Activated T-cell treated with anti-CD3 and anti-CD28 coated beads, Interleukin-2, amount 50 U/mL, for 24 hours (primary cell): ENCODE data around the gene ZCCHC7.

Experiments
- DNase-seq: peaks from one replicate; pipeline ENCODE4 v3.0.0-alpha.2; 2020
- H3K27ac Mint-ChIP-seq: 2 replicates; pipeline ENCODE4 v1.8.0; 2020; ENCODE audit warnings: mild to moderate bottlenecking, mixed read lengths
- H3K27me3 Mint-ChIP-seq: 2 replicates; pipeline ENCODE4 v1.8.0; 2020; ENCODE audit warnings: mixed read lengths
- H3K36me3 Mint-ChIP-seq: 2 replicates; pipeline ENCODE4 v1.8.0; 2020; ENCODE audit warnings: low read depth, mixed read lengths
- H3K4me1 Mint-ChIP-seq: 2 replicates; pipeline ENCODE4 v1.8.0; 2020; ENCODE audit warnings: low read depth, mixed read lengths
- H3K4me3 Mint-ChIP-seq: 2 replicates; pipeline ENCODE4 v1.8.0; 2020; ENCODE audit warnings: mild to moderate bottlenecking, moderate library complexity, mixed read lengths
- H3K9me3 Mint-ChIP-seq: 2 replicates; pipeline ENCODE4 v1.8.0; 2020; ENCODE audit warnings: mixed read lengths

Gene ZCCHC7

GRCh38 chr9:37370282-37370681 is 249.9 kb downstream of the ZCCHC7 start:
- H3K27me3 Mint-ChIP-seq: no peaks in the 10 kb centered on the region
- no peak overlapping the region for H3K4me3 Mint-ChIP-seq
- peaks cover 11% of the 10 kb centered on the region for H3K4me1 Mint-ChIP-seq

DNA sequence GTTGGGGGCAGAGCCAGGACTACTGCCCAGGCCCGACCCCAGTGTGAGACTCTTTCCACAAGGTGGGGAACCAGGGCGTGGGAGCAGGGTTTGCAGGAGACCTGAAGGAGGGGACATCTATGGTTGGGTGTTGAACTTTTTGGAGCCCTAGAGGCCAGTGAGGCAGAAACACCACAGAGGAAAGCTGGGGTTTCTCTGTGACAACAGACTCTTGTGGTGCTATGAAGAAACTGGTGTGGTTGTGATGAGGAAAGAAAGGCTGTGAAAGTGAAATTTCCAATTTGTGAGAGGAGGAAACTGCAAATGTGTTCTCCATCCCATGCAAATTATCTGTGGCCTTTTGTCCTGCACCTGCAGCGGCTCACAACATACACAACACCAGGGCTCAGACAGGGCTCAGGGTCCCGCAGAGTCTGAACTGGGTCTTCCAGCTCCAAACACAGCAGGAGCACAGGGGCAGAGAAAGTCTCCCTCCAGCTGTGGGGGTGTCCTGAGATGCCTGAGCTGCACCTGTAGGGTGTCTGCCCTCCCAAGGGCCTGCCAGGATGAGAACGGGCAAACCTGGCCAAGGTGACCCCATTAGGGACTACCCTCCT is 250.7 kb downstream of the ZCCHC7 start:
- no peaks in the 10 kb centered on the region for H3K9me3 Mint-ChIP-seq
- peak overlapping the region; percentile 71 for H3K27ac Mint-ChIP-seq
- no peak overlapping the region for H3K4me3 Mint-ChIP-seq
- peaks cover 11% of the 10 kb centered on the region for H3K4me1 Mint-ChIP-seq
- no peaks in the 10 kb centered on the region for H3K36me3 Mint-ChIP-seq
- peaks cover 1% of the 10 kb centered on the region for H3K27me3 Mint-ChIP-seq
- no peak for DNase-seq

More at GRCh38 chr9:37370282-37370681, 249.9 kb downstream of the ZCCHC7 start:
- H3K27ac Mint-ChIP-seq: no peak overlapping the region
- H3K36me3 Mint-ChIP-seq: no peaks in the 10 kb centered on the region
- DNase-seq: no peak
- no peaks in the 10 kb centered on the region for H3K9me3 Mint-ChIP-seq

DNA sequence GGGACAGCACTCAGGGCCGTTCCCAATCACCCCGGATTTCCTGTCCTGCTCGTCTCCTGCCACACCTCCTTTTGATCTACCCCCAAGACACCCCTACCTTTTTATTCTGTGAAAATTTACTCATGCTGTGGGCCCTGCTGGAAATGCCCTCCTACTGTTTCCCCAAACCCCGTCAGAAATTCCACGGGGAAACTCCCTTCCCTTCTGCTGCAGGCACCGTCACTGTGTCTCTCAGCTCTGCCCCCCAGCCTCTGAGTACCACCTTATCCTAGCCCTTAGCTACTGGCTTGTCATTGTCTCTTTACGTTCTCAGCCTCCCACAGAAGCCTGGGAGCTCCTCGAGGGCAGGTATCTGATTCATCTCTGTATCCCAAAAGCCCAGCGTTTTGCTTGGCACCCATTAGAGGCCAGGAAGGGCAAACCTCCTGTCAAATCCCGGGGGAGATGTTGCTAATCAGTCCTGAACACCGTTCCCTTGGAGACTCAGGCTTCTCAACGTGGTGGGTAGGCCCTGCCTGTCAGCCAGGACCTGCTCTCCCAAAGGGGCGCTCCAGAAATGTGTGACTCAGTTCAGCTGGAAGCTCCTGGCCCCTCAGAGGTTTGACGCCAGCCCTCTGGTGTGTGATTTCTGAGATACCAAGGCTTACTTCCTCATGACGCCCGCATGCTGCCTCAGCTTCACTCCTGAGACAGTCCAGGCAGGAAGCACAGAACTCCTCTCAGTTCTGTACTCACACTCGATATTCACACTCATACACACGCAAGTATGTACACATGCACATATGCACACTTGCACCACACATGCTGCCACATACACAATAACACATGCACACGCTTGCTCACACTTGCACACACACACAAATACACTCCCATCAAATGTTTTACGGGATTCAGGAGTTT is 251.4 kb downstream of the ZCCHC7 start:
- H3K4me1 Mint-ChIP-seq: peaks cover 11% of the 10 kb centered on the region
- no peak for DNase-seq
- H3K27ac Mint-ChIP-seq: peak overlapping the region; percentile 71
- no peaks in the 10 kb centered on the region for H3K36me3 Mint-ChIP-seq
- H3K9me3 Mint-ChIP-seq: no peaks in the 10 kb centered on the region
- H3K4me3 Mint-ChIP-seq: no peak overlapping the region
- peaks cover 7% of the 10 kb centered on the region for H3K27me3 Mint-ChIP-seq

- no peak overlapping the region for H3K27ac Mint-ChIP-seq
- peaks cover 11% of the 10 kb centered on the region for H3K4me1 Mint-ChIP-seq
- H3K27me3 Mint-ChIP-seq: peaks cover 10% of the 10 kb centered on the region
- H3K4me3 Mint-ChIP-seq: no peak overlapping the region
- H3K9me3 Mint-ChIP-seq: no peaks in the 10 kb centered on the region
- no peaks in the 10 kb centered on the region for H3K36me3 Mint-ChIP-seq
- DNase-seq: no peak
Measured at GRCh38 chr9:37372839-37373238, 252.5 kb downstream of the ZCCHC7 start.

DNA sequence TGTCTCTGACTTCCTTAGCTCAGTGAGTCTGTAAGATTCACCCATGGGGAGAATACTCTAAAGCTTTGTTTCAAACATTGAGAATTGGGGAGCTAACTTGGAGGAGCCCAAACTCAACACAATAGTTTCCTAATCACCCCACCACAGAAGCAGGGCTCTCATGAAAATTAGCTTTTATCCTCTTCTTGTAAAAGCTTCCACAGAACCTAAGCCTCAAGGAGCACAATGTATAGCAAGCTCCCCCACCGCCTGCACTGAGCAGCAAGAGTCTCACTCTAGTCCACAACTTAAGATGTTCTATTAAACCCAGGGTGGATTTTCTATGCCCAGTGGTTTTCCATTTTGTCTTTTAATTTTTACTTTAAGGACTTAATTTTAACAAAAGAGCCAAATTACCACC is 253.2 kb downstream of the ZCCHC7 start:
- no peak overlapping the region for H3K4me3 Mint-ChIP-seq
- peaks cover 11% of the 10 kb centered on the region for H3K4me1 Mint-ChIP-seq
- H3K27ac Mint-ChIP-seq: no peak overlapping the region
- DNase-seq: no peak
- H3K36me3 Mint-ChIP-seq: no peaks in the 10 kb centered on the region
- peaks cover 14% of the 10 kb centered on the region for H3K27me3 Mint-ChIP-seq
- H3K9me3 Mint-ChIP-seq: no peaks in the 10 kb centered on the region

DNA sequence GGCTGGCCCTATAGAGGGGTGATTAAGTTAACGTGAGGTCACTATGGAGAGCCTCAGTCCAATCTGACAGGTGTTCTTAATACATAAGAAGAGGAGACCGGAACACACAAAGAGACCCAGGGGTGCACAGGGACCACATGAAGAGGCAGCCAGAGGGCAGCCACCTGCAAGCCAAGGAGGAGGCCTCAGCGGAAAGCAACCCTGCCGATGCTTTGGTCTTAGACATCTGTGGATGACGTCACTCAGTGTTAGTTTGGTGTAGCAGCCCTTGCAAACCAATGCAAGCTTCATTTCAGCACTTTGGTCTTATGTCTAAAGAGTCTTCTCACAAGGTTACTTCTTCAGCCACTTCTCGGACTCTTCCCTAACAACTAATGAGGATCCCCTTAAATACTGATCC is 254.5 kb downstream of the ZCCHC7 start:
- Mint-ChIP-seq H3K4me1 (peaks cover 11% of the 10 kb centered on the region), H3K27me3 (peaks cover 16% of the 10 kb centered on the region), H3K27ac (no peak overlapping the region), H3K9me3 (no peaks in the 10 kb centered on the region), H3K4me3 (no peak overlapping the region), H3K36me3 (no peaks in the 10 kb centered on the region)
- no peak for DNase-seq

GRCh38 chr9:37377688-37378612 is 257.6 kb downstream of the ZCCHC7 start:
- peaks cover 16% of the 10 kb centered on the region for H3K27me3 Mint-ChIP-seq
- no peak for DNase-seq
- H3K9me3 Mint-ChIP-seq: no peaks in the 10 kb centered on the region
- no peaks in the 10 kb centered on the region for H3K4me1 Mint-ChIP-seq
- H3K36me3 Mint-ChIP-seq: no peaks in the 10 kb centered on the region
- H3K4me3 Mint-ChIP-seq: no peak overlapping the region
- H3K27ac Mint-ChIP-seq: no peak overlapping the region

DNA sequence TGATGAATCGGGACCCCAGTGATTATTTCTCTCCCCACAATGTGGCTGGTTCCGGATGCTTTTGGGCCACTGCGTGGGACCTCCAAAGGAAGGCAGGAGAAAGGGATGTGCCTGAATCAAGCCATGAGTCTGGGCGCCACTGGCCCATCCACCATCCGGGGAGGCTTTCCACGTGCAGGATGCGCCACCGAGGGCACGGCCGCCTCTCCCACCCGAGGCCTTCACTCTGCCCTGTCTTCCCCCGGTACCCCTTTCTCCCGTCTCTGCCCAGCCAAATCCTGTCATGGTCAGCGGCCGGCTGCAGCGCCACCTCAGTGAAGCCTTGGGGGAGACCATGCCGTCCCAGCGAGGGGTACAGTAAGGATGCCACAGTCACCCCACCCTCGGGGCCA is 258.2 kb downstream of the ZCCHC7 start:
- Mint-ChIP-seq H3K9me3 (no peaks in the 10 kb centered on the region), H3K27me3 (peaks cover 16% of the 10 kb centered on the region), H3K36me3 (no peaks in the 10 kb centered on the region), H3K27ac (no peak overlapping the region), H3K4me1 (no peaks in the 10 kb centered on the region), H3K4me3 (no peak overlapping the region)
- no peak for DNase-seq

- Mint-ChIP-seq H3K36me3 (no peaks in the 10 kb centered on the region), H3K9me3 (no peaks in the 10 kb centered on the region), H3K27me3 (peaks cover 16% of the 10 kb centered on the region), H3K4me1 (no peaks in the 10 kb centered on the region), H3K4me3 (no peak overlapping the region), H3K27ac (no peak overlapping the region)
- no peak for DNase-seq
Measured at GRCh38 chr9:37379835-37380234, 259.5 kb downstream of the ZCCHC7 start.

- Mint-ChIP-seq H3K27ac (no peak overlapping the region), H3K36me3 (no peaks in the 10 kb centered on the region), H3K27me3 (peaks cover 16% of the 10 kb centered on the region), H3K9me3 (no peaks in the 10 kb centered on the region), H3K4me1 (no peaks in the 10 kb centered on the region), H3K4me3 (no peak overlapping the region)
- no peak for DNase-seq
Measured at GRCh38 chr9:37380570-37380969, 260.2 kb downstream of the ZCCHC7 start.

DNA sequence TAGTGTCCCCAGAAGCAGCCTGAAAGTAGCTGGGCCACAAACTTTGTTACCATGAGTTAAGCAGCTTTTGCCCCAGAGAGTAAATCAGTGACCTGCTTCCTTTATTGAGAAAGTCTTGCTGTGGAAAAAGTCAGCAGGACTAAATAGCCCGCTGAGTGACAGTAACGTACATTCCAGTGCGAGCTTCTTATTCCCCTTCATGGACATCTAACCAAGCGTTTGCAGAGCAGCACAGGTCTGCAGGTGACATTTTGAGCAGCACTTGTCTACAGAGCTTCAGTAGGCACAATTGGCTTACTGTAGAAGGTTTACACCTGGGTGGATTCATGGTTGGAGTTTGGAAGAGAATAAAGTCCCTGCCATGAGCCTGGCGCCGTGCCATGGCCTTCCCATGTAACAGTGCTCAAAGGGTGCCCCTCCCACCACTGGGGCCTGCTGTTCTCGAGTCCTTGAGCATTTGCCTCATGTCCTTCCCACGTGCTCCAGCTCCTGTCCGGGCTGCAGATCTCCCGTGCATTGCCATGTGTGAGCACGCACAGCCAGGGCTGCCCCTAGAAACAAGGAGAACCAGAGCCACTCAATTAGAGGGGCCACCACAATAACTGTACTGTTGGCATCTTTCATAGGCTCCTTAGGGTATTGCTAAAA is 260.8 kb downstream of the ZCCHC7 start:
- H3K27me3 Mint-ChIP-seq: peaks cover 13% of the 10 kb centered on the region
- no peak for DNase-seq
- H3K27ac Mint-ChIP-seq: no peak overlapping the region
- H3K4me3 Mint-ChIP-seq: no peak overlapping the region
- H3K4me1 Mint-ChIP-seq: no peaks in the 10 kb centered on the region
- H3K9me3 Mint-ChIP-seq: no peaks in the 10 kb centered on the region
- H3K36me3 Mint-ChIP-seq: no peaks in the 10 kb centered on the region

GRCh38 chr9:37382161-37382981 is 262.0 kb downstream of the ZCCHC7 start:
- no peak overlapping the region for H3K27ac Mint-ChIP-seq
- H3K9me3 Mint-ChIP-seq: no peaks in the 10 kb centered on the region
- no peaks in the 10 kb centered on the region for H3K4me1 Mint-ChIP-seq
- no peaks in the 10 kb centered on the region for H3K36me3 Mint-ChIP-seq
- no peak overlapping the region for H3K4me3 Mint-ChIP-seq
- no peak for DNase-seq
- H3K27me3 Mint-ChIP-seq: peaks cover 7% of the 10 kb centered on the region

DNA sequence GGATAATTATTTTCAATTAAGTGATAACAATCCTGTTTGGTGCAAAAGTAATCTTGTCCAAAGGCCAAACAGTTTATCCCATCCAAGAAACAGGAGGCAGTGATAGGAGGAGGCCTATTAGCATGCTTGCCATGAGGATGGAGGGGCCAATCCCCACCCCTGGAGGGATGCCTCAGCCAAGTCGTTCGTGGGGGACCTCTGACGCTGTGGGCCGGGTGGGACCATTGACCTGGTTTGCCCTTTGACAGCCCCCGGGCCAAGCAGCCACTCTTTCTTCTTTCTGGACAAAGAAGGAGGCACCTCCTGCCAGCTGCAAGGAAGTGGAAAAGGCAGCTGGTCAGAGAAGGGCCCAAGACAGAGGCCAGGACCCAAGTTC is 262.6 kb downstream of the ZCCHC7 start:
- Mint-ChIP-seq H3K4me3 (no peak overlapping the region), H3K9me3 (no peaks in the 10 kb centered on the region), H3K36me3 (no peaks in the 10 kb centered on the region), H3K27ac (no peak overlapping the region), H3K4me1 (no peaks in the 10 kb centered on the region), H3K27me3 (peaks cover 7% of the 10 kb centered on the region)
- DNase-seq: no peak
